ENCODE results near the gene CHKA.

DNA sequence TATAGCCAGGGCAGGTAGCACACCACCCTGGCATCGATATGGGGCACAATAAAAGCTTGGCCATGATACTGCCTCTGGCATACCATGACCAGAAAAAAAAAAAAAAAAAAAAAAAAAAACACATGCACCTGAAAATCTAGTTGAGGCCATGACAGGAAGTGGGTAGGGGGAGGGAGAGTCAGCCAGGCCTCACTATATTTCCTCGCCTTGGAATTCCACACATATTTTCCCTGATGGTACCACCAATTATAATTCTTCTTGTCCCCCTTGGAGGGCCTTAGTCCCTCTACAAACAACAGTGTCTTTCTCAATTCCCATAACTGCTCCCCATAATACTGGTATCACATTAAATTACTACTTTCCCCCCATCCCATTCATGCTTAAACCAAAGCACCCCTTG is 12.6 kb upstream of the CHKA start:
- no peak for TF ChIP-seq CTCF (IDR thresholded peaks at IDR 0.05)
- TF ChIP-seq SIN3A (IDR thresholded peaks at IDR 0.05; ENCODE audit: borderline replicate concordance, insufficient read depth, low read depth, low read length) = no peak
- no peak for TF ChIP-seq REST (IDR thresholded peaks at IDR 0.05; ENCODE audit: insufficient read depth in 1 of 2, low read depth in 2 of 2, low read length in 1 of 2)
- no peak for TF ChIP-seq POLR2AphosphoS5 (IDR thresholded peaks at IDR 0.05; ENCODE audit: low read depth, low read length)

All from Panc1 (cell line).